ENCODE measurements around the gene GALNT4. TPM values are rescaled to one million over a fixed set of nuclear protein-coding genes. Genes with fewer than 3 reads are reported as not detected.
A peak's percentile ranks its signal among the peaks of the same experiment; 100 is the strongest.

GALNT4 gene
- total and polyA plus RNA-seq, 10 of the 15 experiments (the other 5 are each of a cell fraction or from before 2014, with no cell fraction given), result 0.90 to 2.9 (median 1.8) TPM

GRCh38 chr12:89523393-89523792 is 1.2 kb downstream of the GALNT4 start (continued):
- no peak for TF ChIP-seq CREM (IDR thresholded peaks at IDR 0.05; ENCODE audit: low read depth)
- TF ChIP-seq SREBF1 (IDR thresholded peaks at IDR 0.05; ENCODE audit: low read length), result no peak
- no peak for TF ChIP-seq MEF2B (IDR thresholded peaks at IDR 0.05; ENCODE audit: partially characterized antibody, poor library complexity, severe bottlenecking)
- no peak for TF ChIP-seq POLR2A (IDR thresholded peaks at IDR 0.05; ENCODE audit: low read depth, low read length)
- TF ChIP-seq ZNF274 (IDR thresholded peaks at IDR 0.05; ENCODE audit: insufficient read depth, insufficient read length), result no peak
- TF ChIP-seq CEBPZ (IDR thresholded peaks at IDR 0.05; ENCODE audit: low read depth, low read length), result no peak

GRCh38 chr12:89521364-89522223 is 3.0 kb downstream of the GALNT4 start:
- Histone ChIP-seq H3K4me3 (peak overlapping the region; percentile 48), H4K20me1 (ENCODE audit: control insufficient read depth, insufficient read depth) (no peaks in the 10 kb centered on the region), H2AFZ (ENCODE audit: control insufficient read depth, low read depth, low read length) (no peak overlapping the region; the same call in 1 of the 2 replicates), H3K9me3 (replicated peaks; ENCODE audit: control insufficient read depth, insufficient read depth, low read length) (no peaks in the 10 kb centered on the region), H3K27ac (ENCODE audit: control insufficient read depth, insufficient read depth) (no peak overlapping the region), H3K36me3 (ENCODE audit: control insufficient read depth in 2 of 2, insufficient read depth in 2 of 2, low read length in 1 of 2) (no peaks in the 10 kb centered on the region), H3K9ac (ENCODE audit: control insufficient read depth, insufficient read depth, low read length) (no peak overlapping the region), H3K4me2 (ENCODE audit: control insufficient read depth, insufficient read depth) (peak overlapping the region; percentile 57), H3K4me1 (ENCODE audit: control insufficient read depth, insufficient read depth, low read length) (peaks cover 10% of the 10 kb centered on the region), H3K27me3 (replicated peaks in 1 of 2; ENCODE audit: control insufficient read depth in 2 of 2, insufficient read depth in 2 of 2, low read length in 1 of 2) (no peaks in the 10 kb centered on the region), H3K79me2 (ENCODE audit: control insufficient read depth, insufficient read depth, low read length) (peaks cover 14% of the 10 kb centered on the region)
- intact Hi-C loops (cut with micrococcal nuclease; ENCODE audit: unreplicated experiment) (loop anchor here (10.0 kb wide), 2 partner anchors 297 to 1377 kb away; partner anchors contain the start of genes CEP290 and TMTC3), in situ Hi-C loops (cut with MboI) (loop anchor here (25.0 kb wide), 1 partner anchor 1384 kb away; the partner anchor contains the start of genes CEP290 and TMTC3)
- ChIA-PET SMC1A (ENCODE audit: uncharacterized antibody, unreplicated experiment) (interaction anchor here (1.1 to 2.2 kb wide), 8 partner anchors 9 to 504 kb away, joined by 3 to 11 read pairs (median 4); no protein-coding TSS in a partner anchor), POLR2A (interaction anchor here (1.1 kb wide), 1 partner anchor 50 kb away, joined by 4 read pairs; no protein-coding TSS in a partner anchor), CTCF (interaction anchor here (0.6 to 11.4 kb wide), 11 partner anchors 8 to 502 kb away, joined by 3 to 176 read pairs (median 4); no protein-coding TSS in a partner anchor), RAD21 (ENCODE audit: unreplicated experiment) (interaction anchor here (0.5 to 2.0 kb wide), 7 partner anchors 22 to 1143 kb away, joined by 3 to 9 read pairs (median 3); no protein-coding TSS in a partner anchor)
- ATAC-seq, result no peak
- no peak for DNase-seq (ENCODE audit: low read depth, low spot score)
- BruUV-seq (replicated peaks), result no TSS peak
- TF ChIP-seq ZNF24 (IDR thresholded peaks at IDR 0.05), result peak; percentile 97
- TF ChIP-seq SRF (IDR thresholded peaks at IDR 0.05; ENCODE audit: low read depth in 2 of 2, low read length in 2 of 2), result no peak
- WGBS (ENCODE audit: insufficient coverage, insufficient replicate concordance, low lambda C conversion rate, missing lambda C conversion rate), result 58% methylated on average over 7 of the region's 7 CpGs
- FAIRE-seq, result no peak
